Posterior vena cava (tissue), 2 donors: Measurements from ENCODE around the gene ING5. TPM values are rescaled to one million over a fixed set of nuclear protein-coding genes. Genes with fewer than 3 reads are reported as not detected.

Experiments
- DNase-seq: peaks from one replicate; pipeline ENCODE4 v3.0.0-alpha.2; 2020; ENCODE audit warnings: low spot score
- intact Hi-C, 2 donors: fragments of 100-400 bp; cut with DNase I; formaldehyde crosslinking; loops; one replicate each; pipeline versions ENCODE4 v1.14.1 to v1.14.2; 2022 to 2023
- total RNA-seq, 2 donors: library from RNA; stranded (reverse); fragmentation: NEBNext Ultra II Directional; extraction: Animal tissue kit (Norgen Biotek cat#: 25700); gene quantifications; one replicate each; pipeline ENCODE4 v1.2.1, GENCODE V29; 2021
- donor health status: DM: yes; HTN: yes; CAD: no.
- donor health status: DM: yes; HTN: yes; CAD: no.

Gene ING5
- total RNA-seq, 2 donors from 2014 or later, result 17.5 to 18.6 TPM

DNA sequence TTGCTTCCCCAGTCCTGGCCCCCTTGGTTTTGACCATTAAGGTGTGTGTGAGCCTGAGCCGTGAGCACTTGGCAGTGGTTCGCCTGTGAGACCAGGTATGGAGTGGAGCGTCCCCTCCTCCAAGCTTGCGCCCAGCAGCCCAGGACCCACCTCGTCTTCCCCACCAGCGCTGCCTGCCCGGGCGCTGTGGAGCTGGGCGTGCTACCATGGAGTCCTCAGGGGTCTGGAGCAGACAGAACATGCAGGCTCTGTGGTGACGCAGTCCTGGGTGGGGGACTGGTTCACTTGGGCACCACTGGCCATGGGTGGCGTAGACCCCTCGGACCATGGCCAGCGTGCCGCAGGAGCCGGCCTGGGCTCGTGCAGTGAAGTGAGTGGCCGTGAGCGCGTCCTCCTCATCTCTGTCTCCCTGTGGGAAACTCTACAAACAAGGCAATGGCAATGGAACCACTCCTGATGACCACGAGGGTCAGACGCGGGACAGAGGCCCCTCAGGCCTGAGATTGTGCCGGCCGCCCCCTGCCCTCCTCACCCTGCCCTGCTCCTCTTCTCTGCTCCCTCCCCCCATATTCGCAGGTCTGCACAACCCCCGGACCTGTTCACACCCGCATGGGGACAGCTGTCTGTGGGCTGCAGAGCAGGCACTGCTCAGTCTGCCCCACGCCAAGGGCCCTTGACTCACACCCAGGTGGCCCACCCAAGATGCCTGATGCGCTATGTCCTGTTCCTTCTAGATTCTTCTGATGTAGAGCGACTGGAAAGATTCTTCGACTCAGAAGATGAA, 30.2 kb upstream of the ING5 start:
- intact Hi-C loops, result no loop called here
- DNase-seq, result no peak

DNA sequence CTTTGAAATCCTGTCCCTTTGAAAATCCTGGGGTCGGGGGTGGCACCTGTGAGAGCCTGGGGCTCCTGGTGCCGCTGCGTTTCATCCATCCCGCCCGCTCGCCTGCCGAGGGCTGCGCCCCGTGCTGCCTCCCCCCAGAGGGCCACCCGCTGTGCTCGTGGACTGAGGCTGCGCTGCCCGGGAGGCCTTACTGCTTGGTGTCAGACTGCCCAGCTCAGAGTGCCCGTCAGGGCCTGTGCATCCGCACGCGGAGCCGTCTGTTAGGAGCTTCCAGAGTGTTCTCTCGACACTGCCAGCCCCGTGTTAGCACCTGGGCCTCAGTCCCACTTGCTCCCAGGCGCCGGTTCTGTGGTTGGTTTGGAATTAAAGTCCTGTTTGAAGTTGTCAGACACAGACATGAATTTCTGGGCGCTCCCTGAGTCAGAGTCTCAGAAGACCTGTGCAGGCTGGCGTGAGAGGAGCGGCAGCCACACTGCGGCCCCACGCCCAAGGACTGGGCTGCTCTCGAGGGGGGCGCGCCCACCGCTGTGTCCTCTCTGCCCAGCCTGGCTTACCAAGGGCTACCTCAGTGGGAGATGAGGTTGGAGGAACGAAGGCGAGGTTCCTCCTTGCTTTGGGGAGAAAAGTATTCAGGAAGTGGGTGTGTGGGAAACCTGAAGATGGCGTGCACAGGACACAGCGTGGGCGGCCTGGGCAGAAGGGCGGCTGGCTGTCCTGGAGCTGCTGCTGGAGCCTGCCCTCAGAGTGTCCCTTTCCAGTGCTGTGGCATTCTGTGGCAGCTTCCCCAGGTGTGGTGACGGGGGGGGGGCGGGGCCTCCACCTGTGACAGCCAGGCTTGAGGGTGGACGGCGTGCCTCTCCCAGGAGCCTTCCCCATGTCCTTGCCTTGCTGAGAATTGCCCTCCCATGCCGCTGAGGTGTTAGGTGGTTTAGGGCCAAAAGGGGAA, 29.3 kb upstream of the ING5 start:
- intact Hi-C loops, result no loop called here
- DNase-seq, result no peak

DNA sequence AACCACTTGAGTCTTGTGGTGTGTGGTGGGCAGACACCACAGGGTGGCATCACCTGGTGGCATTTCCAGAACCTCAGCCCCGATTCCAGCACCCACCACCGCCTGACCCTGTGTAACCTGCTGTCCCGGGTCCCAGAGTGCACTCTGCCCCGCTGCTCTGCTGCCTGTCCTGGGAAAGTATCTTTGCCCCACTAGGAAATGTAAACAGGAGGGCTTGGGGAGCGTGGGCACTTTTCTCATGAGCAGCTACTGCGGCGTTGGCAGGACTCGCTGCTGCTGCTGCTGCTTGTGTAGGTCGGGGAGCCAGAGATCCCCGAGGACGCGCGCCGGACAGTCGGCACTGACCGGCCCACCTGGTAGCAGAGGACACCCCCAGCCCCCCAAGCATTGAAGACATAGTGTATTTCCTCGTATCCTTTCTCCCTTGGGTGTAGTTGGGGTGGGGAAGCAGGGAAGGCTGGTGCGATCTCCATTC, 28.6 kb upstream of the ING5 start:
- DNase-seq, result no peak
- intact Hi-C loops, result no loop called here

DNA sequence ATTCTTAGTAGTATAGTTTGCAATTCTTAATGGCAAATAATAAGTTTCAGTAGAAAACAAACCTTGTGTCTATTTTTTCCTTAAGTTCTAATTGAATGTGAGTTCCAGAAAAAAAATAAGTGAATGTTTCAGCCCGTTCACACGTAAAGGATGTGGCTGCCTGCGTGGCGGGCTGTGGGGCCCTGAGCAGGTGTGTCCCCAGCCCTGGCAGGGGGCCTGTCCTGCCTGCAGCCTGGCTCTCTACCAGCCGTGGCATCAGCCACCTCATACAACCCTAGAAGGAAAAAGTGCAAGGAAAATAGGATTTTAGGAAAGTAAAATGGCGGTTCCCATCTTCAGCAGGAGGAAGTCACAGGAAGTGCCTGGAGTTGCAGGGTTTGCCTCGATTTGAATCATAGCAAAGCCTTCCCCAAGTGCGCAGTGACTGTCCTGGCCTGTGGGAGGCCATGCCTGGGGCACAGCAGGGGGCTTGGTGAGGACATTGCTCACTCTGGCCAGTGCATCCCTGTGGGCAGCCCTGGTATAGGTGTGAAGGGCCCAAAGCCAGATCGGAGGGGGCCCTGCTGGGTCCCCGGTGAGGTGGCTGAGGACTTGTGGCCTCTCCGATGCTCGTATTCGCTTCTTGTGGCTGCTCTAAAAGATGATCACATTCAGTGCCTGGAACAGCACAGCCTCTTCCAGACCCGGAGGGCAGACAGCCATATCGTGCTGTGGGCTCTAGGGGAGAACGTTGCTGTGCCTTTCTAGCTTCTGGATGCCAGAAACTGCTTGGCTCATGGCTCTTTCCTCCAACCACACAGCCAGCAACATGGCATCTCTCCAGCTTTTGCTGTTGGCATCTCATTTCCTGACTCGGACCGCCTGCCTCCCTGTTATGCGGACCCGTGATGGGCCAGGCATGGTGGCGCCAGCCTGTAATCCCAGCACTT, 27.8 kb upstream of the ING5 start:
- intact Hi-C loops, result no loop called here
- DNase-seq, result no peak

DNA sequence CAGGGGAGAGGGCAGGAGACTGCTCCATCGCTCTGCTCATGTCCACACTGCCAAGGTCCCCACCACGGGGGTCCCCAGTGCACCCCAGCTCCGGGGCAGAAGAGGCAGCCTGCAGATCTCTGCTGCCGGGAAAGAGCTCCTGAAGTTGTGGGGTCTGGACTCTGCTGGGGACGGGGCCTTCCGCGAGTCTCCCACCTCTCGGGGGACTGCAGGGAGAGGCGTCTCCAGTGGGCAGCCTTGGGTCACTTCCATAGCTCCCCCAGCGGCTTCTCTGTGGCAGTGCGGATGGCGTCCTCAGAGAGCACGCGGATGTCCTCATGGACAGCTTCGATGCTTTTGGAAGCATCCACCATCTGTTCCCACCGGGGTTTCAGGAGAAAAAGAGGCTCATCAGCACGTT, 26.0 kb upstream of the ING5 start:
- no peak for DNase-seq
- intact Hi-C loops, result no loop called here

DNA sequence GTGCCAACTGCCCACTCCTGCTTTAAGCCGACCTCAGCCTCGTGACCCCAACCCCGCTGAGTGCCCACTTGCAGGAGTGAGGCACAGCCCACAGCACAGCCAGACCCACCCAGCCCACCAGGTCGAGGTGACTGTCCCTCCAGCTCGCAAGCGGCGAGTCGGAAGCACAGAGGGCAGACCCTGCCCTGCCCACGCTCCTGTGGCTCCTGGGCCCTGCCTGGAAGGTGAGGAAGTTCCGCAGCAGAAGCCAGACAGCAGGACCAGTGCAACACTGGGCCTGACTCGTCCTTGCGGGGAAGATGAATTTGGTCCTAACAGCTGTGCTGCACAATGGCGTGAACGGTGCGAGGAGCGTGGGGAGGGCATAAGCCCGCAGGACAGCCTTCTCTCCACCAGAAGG, 25.2 kb upstream of the ING5 start:
- intact Hi-C loops, result no loop called here

DNA sequence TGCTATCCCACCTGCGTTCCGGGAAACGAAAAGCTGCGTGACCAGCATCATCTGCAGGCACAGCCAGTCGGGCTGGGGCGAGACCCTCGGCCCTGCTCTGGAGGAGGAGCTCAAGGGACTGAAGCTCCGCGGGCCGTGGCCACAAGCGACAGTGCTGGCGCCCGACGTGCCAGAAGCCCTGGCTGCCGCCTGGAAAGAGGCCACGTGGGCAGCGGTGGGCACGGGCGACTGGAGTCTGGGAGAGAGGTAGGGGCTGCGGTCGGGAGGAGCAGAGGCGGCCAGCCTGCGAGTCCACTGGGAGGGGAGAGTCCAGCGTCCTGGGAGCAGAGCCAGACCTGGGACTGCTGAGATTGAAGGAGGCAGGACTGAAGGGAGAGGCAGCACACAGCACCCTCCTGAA, 24.4 kb upstream of the ING5 start:
- intact Hi-C loops, result no loop called here
- DNase-seq, result no peak

More for the DNA sequence above, 25.2 kb upstream of the ING5 start:
- DNase-seq, result no peak

DNA sequence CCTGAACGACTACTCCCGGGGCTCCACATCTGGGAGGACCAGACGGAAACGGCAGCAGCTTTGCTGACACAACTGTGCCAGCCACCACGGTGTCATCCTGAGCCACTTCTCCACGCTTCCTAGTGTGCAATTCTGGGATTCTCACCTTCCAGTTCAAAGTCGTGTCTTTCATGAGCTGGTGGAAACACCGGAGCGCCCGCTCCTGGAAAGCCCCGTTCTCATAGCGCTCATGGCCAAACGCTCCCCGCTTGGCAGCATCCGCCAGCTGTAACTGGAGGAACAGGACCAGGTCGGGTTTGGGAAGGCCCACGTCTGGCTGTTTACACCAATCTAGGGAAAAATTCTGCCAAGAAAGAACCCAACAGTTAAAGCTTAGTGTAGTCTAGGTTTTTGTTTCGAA, 23.5 kb upstream of the ING5 start:
- intact Hi-C loops, result no loop called here
- DNase-seq, result no peak

DNA sequence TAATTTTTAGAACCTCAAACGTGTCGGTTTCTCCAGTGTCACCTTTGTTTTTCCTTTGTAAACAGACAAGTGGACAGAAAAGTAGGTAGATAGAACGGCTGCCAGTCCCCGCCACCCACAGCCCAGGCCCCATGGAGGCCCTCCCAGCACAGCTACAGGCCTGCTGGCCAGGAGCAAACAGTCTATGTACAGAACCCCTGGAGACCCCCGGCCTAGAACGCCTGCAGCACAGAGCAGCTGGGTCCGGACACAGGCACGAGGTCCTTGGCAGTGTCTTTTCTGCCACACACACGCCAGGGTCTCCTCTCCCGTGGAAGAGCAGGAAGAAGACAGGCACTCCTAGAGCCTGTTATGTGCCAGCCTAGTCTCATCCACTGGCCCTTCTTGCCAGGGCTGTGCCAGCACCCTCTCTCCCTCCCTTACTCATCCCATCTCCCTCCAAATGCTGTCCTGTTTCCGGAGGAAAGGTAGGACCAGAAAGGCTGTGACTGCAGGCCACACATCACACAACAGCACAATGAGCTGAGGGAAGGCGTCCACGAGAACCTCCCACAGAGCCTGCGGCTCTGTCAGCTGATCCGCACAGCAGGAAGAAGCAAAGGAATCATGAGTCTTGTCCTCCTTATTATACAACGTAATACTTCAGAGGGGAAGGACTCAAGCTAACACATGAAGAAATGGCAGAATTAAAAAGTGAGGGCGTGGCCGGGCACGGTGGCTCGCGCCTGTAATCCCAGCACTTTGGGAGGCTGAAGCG, 22.9 kb upstream of the ING5 start:
- no peak for DNase-seq
- intact Hi-C loops, result no loop called here

DNA sequence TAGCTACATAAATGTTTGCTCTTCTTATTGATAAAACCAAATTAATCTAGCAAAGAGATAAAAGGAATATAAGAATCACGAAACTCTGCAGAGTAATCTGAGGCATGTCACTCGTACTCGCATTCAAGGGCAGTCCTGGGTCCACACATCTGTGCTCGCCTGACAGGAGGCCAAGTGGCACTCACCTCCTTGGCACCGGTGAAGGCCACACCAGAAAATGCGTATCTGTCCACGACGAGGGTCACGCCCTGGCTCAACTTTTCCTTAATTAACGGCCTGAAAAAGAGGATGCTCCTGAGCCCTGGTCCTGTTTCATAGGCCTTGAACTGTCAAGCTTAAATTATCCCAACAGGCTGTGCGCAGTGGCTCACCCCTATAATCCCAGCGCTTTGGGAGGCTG, 21.8 kb upstream of the ING5 start:
- intact Hi-C loops, result no loop called here
- no peak for DNase-seq

DNA sequence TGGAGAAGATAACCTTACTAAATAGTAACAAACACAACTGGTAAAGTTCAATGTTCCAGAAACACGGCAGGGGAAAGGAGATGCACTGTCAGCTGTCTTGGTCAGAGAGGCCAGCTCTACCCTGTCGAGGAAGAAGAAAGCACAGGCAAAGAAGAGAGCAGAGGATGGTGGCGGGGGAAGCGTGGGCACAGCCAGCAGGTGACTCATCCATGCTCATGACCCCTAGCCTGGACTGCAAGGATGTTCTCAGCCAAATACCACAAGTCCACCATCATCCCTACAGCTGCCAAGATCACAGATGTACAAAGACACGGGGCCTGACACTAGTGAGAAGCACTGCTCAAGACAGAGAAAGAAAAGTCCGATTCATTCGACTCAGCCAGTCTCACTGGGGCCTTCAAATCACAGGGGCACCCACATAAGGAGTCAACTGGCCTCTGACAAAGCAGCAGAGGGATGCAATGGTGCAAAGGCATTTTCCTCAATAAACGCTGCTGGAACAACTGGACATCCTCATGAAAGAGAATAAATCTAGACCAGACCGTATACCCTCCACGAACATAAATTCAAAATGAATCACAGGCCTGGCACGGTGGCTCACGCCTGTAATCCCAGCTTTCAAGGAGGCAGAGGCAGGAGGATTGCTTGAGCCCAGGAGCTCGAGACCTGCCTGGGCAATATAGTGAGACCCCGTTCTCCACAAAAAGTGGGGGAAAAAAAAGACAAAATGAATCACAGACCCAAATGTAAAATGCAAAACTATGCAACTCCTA, 20.8 kb upstream of the ING5 start:
- intact Hi-C loops, result no loop called here
- no peak for DNase-seq

DNA sequence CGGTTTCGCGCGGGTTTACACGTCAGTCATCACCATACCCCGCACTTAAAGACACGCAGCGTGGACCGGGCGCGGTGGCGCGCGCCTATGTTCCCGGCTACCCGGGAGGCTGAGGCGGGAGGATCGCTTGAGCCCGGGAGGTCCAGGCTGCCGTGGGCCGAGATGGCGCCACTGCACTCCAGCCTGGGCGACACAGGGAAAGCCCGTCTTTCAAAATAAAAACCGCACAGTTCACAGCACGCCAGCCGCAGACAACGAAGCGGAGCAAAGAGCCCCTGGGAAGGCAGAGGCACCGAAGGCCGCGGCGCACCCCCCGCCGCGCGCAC, 15.6 kb upstream of the ING5 start:
- intact Hi-C loops, result no loop called here

DNA sequence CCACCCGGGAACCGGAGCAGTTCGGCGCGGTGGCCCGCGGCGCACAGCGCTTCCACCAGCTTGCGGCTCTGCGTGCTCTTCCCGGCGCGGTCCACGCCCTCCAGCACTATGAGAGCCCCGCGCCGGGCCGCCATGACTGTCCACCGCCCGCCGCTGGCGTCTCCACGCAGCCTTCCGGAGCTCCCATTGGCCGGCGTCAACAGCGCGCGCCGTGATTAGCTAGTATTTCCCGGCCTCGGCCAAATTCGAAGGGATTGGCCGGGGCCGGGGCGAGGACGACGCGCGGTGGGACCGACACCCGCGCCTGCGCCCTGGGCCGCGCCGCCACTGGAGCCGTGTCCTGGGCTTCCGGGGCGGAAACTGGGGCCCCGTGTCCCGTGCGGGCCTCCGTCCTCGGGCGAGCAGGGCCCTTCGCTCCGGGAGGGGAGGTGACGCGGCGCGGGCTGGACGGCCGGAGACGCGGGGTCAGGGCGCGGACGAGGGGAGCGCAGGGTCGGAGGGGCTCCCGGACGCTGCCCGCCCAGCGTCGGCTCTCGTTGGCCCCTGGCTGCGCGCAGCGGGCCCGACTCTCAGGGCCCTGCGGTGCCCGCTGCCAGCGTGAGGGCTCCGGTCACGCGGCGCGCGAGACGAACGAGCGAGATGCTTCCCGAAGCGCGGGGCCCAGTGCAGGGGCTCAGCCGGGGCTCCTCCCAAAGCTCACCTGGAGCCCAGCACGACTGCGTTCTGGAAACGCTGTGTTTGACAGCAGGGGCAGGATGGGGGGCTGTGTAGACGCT, 15.0 kb upstream of the ING5 start, which contains the start of gene DTYMK:
DTYMK (minus strand) TSS at position 166 of the 776 bp plus-strand sequence; CDS start at position 134, 32 bp downstream.
- intact Hi-C loops, result no loop called here
- DNase-seq, result peak; percentile 99

More for the DNA sequence above, 15.6 kb upstream of the ING5 start:
- DNase-seq, result no peak

DNA sequence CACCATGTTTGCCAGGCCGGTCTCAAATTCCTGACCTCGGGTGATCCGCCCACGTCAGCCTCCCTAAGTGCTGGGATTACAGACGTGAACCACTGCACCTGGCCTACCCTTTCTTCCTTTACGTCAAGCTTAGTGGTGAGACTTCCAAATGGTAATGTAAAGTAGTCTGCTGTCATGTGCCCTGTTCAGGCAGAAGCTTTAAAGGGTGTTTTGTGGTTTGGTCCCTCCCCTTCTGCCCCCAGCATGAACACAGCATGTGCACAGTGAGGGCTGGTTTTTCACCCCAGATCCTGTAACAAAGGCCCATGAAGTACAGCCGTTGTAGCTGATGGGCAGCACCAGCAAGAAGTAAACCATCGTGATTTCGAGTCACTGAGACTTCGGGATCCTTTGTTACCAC, 12.5 kb upstream of the ING5 start:
- intact Hi-C loops, result no loop called here

DNA sequence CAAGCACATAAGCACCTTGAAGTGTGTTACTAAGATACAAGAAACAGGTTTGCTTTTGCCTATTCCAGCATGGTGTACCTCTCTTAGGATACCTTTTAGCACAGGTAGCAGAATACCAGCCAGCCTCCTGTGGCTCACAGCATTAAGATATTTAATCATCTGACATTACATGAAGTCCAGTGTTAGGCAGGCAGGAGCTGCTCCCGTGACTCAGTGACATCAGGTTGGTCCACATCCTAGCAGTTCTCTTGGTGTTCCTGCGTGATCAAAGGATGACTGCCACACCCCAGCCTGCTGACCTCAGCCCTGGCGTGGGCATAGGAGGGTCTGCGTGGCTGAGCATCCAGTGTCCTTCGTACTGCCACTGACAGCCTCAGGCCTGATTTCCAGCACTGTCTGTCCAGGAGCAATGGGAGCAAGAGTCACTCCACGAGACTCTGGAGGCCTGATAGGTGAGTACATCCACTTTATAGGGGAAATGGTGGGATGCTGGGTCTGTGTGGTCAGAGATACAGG, 11.6 kb upstream of the ING5 start:
- no peak for DNase-seq
- intact Hi-C loops, result no loop called here

More for the DNA sequence above, 12.5 kb upstream of the ING5 start:
- no peak for DNase-seq

DNA sequence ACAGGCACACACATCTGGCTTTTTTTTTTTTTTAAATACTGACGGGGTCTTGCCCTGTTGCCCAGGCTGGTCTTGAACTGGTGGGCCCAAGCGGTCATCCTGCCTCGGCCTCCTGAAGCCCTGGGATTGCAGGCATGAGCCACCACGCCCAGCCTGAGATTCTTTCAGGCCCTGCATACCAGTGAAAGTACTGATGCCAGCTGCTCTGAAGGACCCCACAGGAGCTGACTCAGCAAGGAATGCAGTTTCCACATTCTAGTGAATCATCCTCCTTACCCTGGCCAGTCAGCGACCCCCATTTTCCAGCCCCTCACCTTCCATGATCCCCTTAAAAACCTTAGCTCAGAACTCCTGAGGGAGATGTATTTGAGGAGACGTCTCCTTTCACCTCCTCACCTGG, 9.4 kb upstream of the ING5 start:
- intact Hi-C loops, result no loop called here
- no peak for DNase-seq

DNA sequence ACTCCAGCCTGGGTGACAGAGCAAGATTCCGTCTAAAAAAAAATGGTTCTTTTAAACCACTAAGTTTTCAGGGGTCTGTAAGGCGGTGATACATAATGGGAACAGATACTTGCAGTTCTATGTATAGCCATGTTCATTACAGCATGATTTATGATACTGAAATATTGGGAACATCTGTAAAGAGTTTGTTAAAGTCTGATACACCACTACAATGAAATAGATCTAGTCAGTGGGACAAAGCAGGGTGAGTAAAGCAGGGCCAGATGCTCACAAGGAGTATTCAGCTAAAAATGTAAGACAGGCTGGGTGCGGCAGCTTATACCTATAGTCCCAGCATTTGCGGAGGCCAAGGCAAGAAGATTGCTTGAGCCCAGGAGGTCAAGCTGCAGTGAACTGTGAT, 6.2 kb upstream of the ING5 start:
- intact Hi-C loops, result no loop called here
- DNase-seq, result no peak
